Panc1 (cell line): ENCODE results near the gene THBS4. TPM values are rescaled to one million over a fixed set of nuclear protein-coding genes. Genes with fewer than 3 reads are reported as not detected.

Experiments used
- ATAC-seq: fragments of 200-7000 bp; cut with Tn5 transposase; 2 replicates; pipeline ENCODE4 v1.9.1; 2020; ENCODE audit warnings: mild to moderate bottlenecking, moderate library complexity
- BruUV-seq: library from RNA; stranded (reverse); fragments of 400-500 nt; replicated peaks from 2 replicates; lab custom pipeline; 2021; lab: Mats Ljungman, UMichigan
- CTCF ChIA-PET: fragments of 300-600 bp; sonication (Branson Sonifier 250); formaldehyde crosslinking; loops from one replicate; lab custom pipeline; 2022; ENCODE audit warnings: antibody characterized with exemption; lab: Charles Lee
- POLR2A ChIA-PET: fragments of 300-600 bp; sonication (Branson Sonifier 250); formaldehyde crosslinking; loops from one replicate; lab custom pipeline; 2022; ENCODE audit warnings: antibody characterized with exemption; lab: Charles Lee
- DNase-seq: peaks from one replicate; pipeline ENCODE4 v3.0.0-alpha.2; 2010; ENCODE audit warnings: low read depth, low spot score
- H3K27ac ChIP-seq: 2 replicates; pipeline ENCODE4 v1.5.1; 2011; ENCODE audit warnings: mild to moderate bottlenecking, low read length, inconsistent platforms
- H3K27me3 ChIP-seq: fragments of 200-500 bp; sonication (Bioruptor generic); 2 replicates; pipeline ENCODE4 v1.6.0; 2014; ENCODE audit warnings: low read length, inconsistent platforms; ENCODE audit not compliant: control insufficient read depth, insufficient read depth
- H3K36me3 ChIP-seq: fragments of 200-500 bp; sonication (Bioruptor generic); 2 replicates; pipeline ENCODE4 v1.5.1; 2014; ENCODE audit warnings: inconsistent platforms, mild to moderate bottlenecking, low read length, moderate library complexity; ENCODE audit not compliant: control insufficient read depth, insufficient read depth
- H3K4me1 ChIP-seq: 2 replicates; pipeline ENCODE4 v1.5.1; 2011; ENCODE audit warnings: inconsistent platforms, mild to moderate bottlenecking, low read length, moderate library complexity; ENCODE audit not compliant: control insufficient read depth, insufficient read depth
- H3K4me3 ChIP-seq, 2 experiments: 2 replicates each; pipeline ENCODE4 v1.5.1; 2011 to 2012; ENCODE audit warnings: low read depth in 2 of 2, low read length in 2 of 2, mild to moderate bottlenecking in 2 of 2, inconsistent platforms in 1 of 2, moderate library complexity in 1 of 2
- H3K9me3 ChIP-seq: fragments of 200-500 bp; sonication (Bioruptor generic); 2 replicates; pipeline ENCODE4 v1.5.1; 2014; ENCODE audit warnings: low read depth, mild to moderate bottlenecking, inconsistent platforms, low read length, moderate library complexity; ENCODE audit not compliant: control insufficient read depth, insufficient read depth
- POLR2AphosphoS5 ChIP-seq: IDR thresholded peaks from 2 replicates; pipeline ENCODE4 v1.6.1; 2012; ENCODE audit warnings: mild to moderate bottlenecking, low read depth, low read length, moderate library complexity
- SIN3A ChIP-seq: IDR thresholded peaks from 2 replicates; pipeline ENCODE4 v1.6.1; 2012; ENCODE audit warnings: low read depth, mild to moderate bottlenecking, low read length, moderate library complexity, borderline replicate concordance; ENCODE audit not compliant: insufficient read depth
- TCF7L2 ChIP-seq: IDR thresholded peaks from 2 replicates; pipeline ENCODE4 v1.6.1; 2011; ENCODE audit warnings: mild to moderate bottlenecking, low read depth, low read length, inconsistent platforms
- in situ Hi-C: cut with HindIII; loops from 2 replicates; pipeline ENCODE4 v1.10.0; 2016; ENCODE audit warnings: low sequenced_read_pairs, low pct_unique_long_range_greater_than_20kb
- intact Hi-C: fragments of 100-400 bp; cut with micrococcal nuclease; formaldehyde crosslinking; loops from one replicate; pipeline ENCODE4 v1.10.0; 2022; ENCODE audit not compliant: unreplicated experiment
- total RNA-seq: library from RNA; stranded (reverse); gene quantifications from one replicate; pipeline ENCODE4 v1.2.1, GENCODE V29; 2021; ENCODE audit not compliant: unreplicated experiment
- TF ChIP-seq, protein P1 (sequence below), 2 experiments: IDR thresholded peaks; 2 replicates each; pipeline ENCODE4 v1.6.1; 2011 to 2012; ENCODE audit warnings: low read depth in 2 of 2, control low read depth in 1 of 2, low read length in 1 of 2, mild to moderate bottlenecking in 1 of 2, moderate library complexity in 1 of 2; ENCODE audit not compliant: insufficient read depth in 1 of 2
- TF ChIP-seq, protein P2 (sequence below): fragments of 450-650 bp; IDR thresholded peaks from 2 replicates; pipeline ENCODE4 v1.5.1; 2017; ENCODE audit warnings: mild to moderate bottlenecking

THBS4 gene
- total RNA-seq, 1 experiment from 2014 or later: 0.31 TPM

DNA sequence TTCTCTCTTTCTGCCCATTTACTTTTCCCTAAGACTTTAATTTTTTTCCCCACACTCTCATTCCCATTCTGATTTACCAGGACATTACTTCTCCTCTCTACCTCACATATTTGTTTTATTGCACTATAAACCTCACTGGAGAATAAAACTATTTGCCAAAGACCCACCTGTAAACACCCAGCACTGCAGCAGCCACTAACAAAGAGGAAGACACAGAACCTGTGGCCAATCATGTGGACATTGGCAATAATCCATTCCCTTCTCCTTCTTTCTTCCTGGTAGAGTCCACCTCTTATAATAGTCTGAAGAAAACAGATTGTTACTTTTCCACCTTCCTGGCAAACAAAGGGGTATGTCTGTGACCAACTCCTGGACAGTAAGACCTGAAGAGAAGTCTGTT, 8.3 kb upstream of the THBS4 start:
- peaks cover 15% of the 10 kb centered on the region for H3K27me3 ChIP-seq
- no peaks in the 10 kb centered on the region for H3K36me3 ChIP-seq
- no peaks in the 10 kb centered on the region for H3K4me1 ChIP-seq
- ChIA-PET CTCF (no interaction called here), POLR2A (no interaction called here)
- intact Hi-C loops (no loop called here), in situ Hi-C loops (no loop called here)
- no peak overlapping the region for H3K4me3 ChIP-seq
- TF ChIP-seq, protein P1, sequence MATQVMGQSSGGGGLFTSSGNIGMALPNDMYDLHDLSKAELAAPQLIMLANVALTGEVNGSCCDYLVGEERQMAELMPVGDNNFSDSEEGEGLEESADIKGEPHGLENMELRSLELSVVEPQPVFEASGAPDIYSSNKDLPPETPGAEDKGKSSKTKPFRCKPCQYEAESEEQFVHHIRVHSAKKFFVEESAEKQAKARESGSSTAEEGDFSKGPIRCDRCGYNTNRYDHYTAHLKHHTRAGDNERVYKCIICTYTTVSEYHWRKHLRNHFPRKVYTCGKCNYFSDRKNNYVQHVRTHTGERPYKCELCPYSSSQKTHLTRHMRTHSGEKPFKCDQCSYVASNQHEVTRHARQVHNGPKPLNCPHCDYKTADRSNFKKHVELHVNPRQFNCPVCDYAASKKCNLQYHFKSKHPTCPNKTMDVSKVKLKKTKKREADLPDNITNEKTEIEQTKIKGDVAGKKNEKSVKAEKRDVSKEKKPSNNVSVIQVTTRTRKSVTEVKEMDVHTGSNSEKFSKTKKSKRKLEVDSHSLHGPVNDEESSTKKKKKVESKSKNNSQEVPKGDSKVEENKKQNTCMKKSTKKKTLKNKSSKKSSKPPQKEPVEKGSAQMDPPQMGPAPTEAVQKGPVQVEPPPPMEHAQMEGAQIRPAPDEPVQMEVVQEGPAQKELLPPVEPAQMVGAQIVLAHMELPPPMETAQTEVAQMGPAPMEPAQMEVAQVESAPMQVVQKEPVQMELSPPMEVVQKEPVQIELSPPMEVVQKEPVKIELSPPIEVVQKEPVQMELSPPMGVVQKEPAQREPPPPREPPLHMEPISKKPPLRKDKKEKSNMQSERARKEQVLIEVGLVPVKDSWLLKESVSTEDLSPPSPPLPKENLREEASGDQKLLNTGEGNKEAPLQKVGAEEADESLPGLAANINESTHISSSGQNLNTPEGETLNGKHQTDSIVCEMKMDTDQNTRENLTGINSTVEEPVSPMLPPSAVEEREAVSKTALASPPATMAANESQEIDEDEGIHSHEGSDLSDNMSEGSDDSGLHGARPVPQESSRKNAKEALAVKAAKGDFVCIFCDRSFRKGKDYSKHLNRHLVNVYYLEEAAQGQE (IDR thresholded peaks at IDR 0.05; ENCODE audit: insufficient read depth in 1 of 2, low read depth in 2 of 2, low read length in 1 of 2): no peak
- TF ChIP-seq TCF7L2: no peak
- TF ChIP-seq POLR2AphosphoS5: no peak
- TF ChIP-seq, protein P2, sequence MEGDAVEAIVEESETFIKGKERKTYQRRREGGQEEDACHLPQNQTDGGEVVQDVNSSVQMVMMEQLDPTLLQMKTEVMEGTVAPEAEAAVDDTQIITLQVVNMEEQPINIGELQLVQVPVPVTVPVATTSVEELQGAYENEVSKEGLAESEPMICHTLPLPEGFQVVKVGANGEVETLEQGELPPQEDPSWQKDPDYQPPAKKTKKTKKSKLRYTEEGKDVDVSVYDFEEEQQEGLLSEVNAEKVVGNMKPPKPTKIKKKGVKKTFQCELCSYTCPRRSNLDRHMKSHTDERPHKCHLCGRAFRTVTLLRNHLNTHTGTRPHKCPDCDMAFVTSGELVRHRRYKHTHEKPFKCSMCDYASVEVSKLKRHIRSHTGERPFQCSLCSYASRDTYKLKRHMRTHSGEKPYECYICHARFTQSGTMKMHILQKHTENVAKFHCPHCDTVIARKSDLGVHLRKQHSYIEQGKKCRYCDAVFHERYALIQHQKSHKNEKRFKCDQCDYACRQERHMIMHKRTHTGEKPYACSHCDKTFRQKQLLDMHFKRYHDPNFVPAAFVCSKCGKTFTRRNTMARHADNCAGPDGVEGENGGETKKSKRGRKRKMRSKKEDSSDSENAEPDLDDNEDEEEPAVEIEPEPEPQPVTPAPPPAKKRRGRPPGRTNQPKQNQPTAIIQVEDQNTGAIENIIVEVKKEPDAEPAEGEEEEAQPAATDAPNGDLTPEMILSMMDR: no peak
- no peak for TF ChIP-seq SIN3A
- BruUV-seq: no TSS peak
- H3K9me3 ChIP-seq: no peaks in the 10 kb centered on the region
- H3K27ac ChIP-seq: no peak overlapping the region
- no peak for ATAC-seq
- DNase-seq: no peak

DNA sequence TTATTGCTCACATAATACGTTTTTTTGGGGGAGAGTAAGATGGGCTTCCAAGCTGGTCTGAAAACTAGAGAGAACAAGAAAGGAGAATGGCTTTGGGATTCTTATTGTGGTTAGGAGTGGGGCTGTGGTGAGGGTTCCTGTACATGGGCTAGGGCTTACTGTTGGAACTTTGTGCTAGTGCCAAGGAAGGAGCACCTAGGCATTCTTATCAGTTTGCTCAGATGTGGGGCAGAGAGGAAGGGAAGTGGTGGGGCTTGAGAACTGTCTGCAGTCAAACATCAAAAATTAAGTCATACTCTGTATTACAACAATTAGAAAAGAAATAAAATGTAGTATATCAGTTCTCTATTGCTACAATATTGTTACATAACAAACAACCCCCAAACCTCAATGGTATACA, 4.0 kb upstream of the THBS4 start:
- no TSS peak for BruUV-seq
- H3K4me3 ChIP-seq: no peak overlapping the region
- POLR2A ChIA-PET: no interaction called here
- no peaks in the 10 kb centered on the region for H3K9me3 ChIP-seq
- no peak for ATAC-seq
- DNase-seq: no peak
- no peak overlapping the region for H3K27ac ChIP-seq
- no peaks in the 10 kb centered on the region; the same call in 1 of the 2 replicates for H3K4me1 ChIP-seq
- H3K27me3 ChIP-seq: peaks cover 23% of the 10 kb centered on the region
- no peak for TF ChIP-seq POLR2AphosphoS5
- no peak for TF ChIP-seq SIN3A
- CTCF ChIA-PET: no interaction called here
- in situ Hi-C loops (no loop called here), intact Hi-C loops (no loop called here)
- H3K36me3 ChIP-seq: no peaks in the 10 kb centered on the region

DNA sequence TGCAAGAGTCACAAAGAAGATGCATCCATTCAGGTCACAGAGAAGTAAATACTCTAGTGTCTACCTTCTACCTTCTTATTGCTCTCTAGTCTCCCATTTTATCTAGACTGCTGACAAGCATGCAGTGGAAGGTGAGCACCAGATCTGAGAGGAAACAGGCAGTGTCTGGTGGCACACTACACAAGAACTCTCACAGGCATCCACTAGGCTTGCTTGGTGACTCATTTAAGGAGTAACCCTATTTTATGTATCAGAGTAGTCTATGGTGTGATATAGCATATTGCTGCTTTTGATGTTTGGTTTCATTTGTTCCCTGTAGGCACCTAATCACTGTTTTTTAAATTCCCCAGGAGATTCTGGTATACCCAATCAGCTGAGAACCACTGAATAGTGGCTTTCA, 1.6 kb upstream of the THBS4 start:
- intact Hi-C loops: no loop called here
- no TSS peak for BruUV-seq
- H3K4me1 ChIP-seq: no peaks in the 10 kb centered on the region; the same call in 1 of the 2 replicates
- ChIA-PET POLR2A (no interaction called here), CTCF (no interaction called here)
- H3K9me3 ChIP-seq: no peaks in the 10 kb centered on the region
- no peaks in the 10 kb centered on the region for H3K36me3 ChIP-seq
- in situ Hi-C loops: no loop called here
- H3K27me3 ChIP-seq: peaks cover 39% of the 10 kb centered on the region
- H3K27ac ChIP-seq: no peak overlapping the region
- DNase-seq (no peak), ATAC-seq (no peak)
- no peak overlapping the region for H3K4me3 ChIP-seq
- TF ChIP-seq POLR2AphosphoS5: no peak
- TF ChIP-seq, protein P2: no peak
- TF ChIP-seq TCF7L2: no peak
- TF ChIP-seq SIN3A: no peak
- TF ChIP-seq, protein P1 (IDR thresholded peaks at IDR 0.05; ENCODE audit: insufficient read depth in 1 of 2, low read depth in 2 of 2, low read length in 1 of 2): no peak
